MM.1S (cell line): Measurements from ENCODE around the gene KCNH8.

ENCODE experiments used
- EZH2phosphoT487 ChIP-seq: fragments of 300-600 bp; sonication (generic); IDR thresholded peaks from 2 replicates; pipeline ENCODE4 v1.6.1; 2018; ENCODE audit warnings: antibody characterized with exemption, low read length
- TF ChIP-seq, protein P1 (sequence below): fragments of 300-600 bp; sonication (generic); IDR thresholded peaks from 2 replicates; pipeline ENCODE4 v1.5.1; 2016; ENCODE audit warnings: antibody characterized with exemption, low read length, mixed read lengths

DNA sequence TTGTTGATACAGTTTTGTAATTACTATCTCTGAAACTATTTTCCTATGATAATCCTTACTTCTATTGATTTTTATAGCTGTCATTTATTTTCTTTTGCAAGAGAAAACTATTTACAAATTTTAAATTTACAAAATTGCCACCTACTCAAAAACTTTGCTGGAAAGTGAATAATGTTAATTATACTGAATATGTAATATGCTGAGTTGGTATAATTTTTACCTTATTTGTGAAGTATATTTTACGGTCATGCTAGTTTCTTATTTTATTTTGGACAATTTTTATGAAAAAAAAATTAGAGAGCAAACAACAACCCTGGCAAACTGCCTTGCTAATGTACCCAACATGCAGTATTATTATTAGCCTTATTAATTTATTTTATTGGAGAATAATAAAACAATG, 2.9 kb downstream of the KCNH8 start:
- TF ChIP-seq, protein P1, sequence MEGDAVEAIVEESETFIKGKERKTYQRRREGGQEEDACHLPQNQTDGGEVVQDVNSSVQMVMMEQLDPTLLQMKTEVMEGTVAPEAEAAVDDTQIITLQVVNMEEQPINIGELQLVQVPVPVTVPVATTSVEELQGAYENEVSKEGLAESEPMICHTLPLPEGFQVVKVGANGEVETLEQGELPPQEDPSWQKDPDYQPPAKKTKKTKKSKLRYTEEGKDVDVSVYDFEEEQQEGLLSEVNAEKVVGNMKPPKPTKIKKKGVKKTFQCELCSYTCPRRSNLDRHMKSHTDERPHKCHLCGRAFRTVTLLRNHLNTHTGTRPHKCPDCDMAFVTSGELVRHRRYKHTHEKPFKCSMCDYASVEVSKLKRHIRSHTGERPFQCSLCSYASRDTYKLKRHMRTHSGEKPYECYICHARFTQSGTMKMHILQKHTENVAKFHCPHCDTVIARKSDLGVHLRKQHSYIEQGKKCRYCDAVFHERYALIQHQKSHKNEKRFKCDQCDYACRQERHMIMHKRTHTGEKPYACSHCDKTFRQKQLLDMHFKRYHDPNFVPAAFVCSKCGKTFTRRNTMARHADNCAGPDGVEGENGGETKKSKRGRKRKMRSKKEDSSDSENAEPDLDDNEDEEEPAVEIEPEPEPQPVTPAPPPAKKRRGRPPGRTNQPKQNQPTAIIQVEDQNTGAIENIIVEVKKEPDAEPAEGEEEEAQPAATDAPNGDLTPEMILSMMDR: no peak
- no peak for TF ChIP-seq EZH2phosphoT487
